Pancreas (tissue), 10 donors: ENCODE measurements around the gene CLSTN2. TPM values are rescaled to one million over a fixed set of nuclear protein-coding genes. Genes with fewer than 3 reads are reported as not detected.

Experiments used
- ATAC-seq, 4 donors: fragments of 200-7000 bp; cut with Tn5 transposase; one replicate each; pipeline versions ENCODE4 v1.8.0 to v1.9.1; 2020; ENCODE audit warnings: mild to moderate bottlenecking in 4 of 4, moderate library complexity in 4 of 4
- DNase-seq, 6 donors: peaks; one replicate each; pipeline ENCODE4 v3.0.0-alpha.2; 2020
- FAIRE-seq: peaks from 2 replicates; lab custom pipeline; 2012; peaks lifted over from hg19 to GRCh38; lab: Jason Lieb, UNC
- H3K27ac ChIP-seq, 4 donors: fragments of 200-600 bp; sonication (generic); 1 replicate in 3 of 4; 2 replicates in 1 of 4; pipeline versions ENCODE4 v1.5.0 to v1.8.0; 2020
- H3K27me3 ChIP-seq, 4 donors: fragments of 200-600 bp; one replicate each; pipeline ENCODE4 v1.8.0; 2021
- H3K36me3 ChIP-seq, 3 donors: fragments of 200-600 bp; sonication (generic) in 1 of 3; one replicate each; pipeline versions ENCODE4 v1.5.0 to v1.8.0; 2020 to 2021
- H3K4me1 ChIP-seq, 3 donors: fragments of 200-600 bp; one replicate each; pipeline ENCODE4 v1.8.0; 2021
- H3K4me3 ChIP-seq, 4 donors: fragments of 200-600 bp; sonication (generic) in 2 of 4; one replicate each; pipeline versions ENCODE4 v1.5.0 to v1.8.0; 2020 to 2021
- H3K9me3 ChIP-seq, 4 donors: fragments of 200-600 bp; one replicate each; pipeline ENCODE4 v1.8.0; 2021
- WGBS, 2 donors: extraction: QIAGEN DNeasy Blood & Tissue Kit; methylation state at CpG; one replicate each; pipeline ENCODE4 v1.1.7; 2013; 5-methylcytosine and 5-hydroxymethylcytosine counted together
- intact Hi-C, 3 donors: fragments of 100-400 bp; cut with DNase I; formaldehyde crosslinking; loops; one replicate each; pipeline versions ENCODE4 v1.11.1 to v1.14.2; 2022
- polyA plus RNA-seq, 2 donors: library from polyadenylated mRNA; stranded (reverse); fragments of 200-250 nt; gene quantifications; one replicate each; pipeline ENCODE4 v1.2.3, GENCODE V29; 2013
- total RNA-seq, 6 donors: library from RNA; stranded (reverse); fragmentation: NEBNext Ultra II Directional in 4 of 6; extraction: Animal tissue kit (Norgen Biotek cat#: 25700) in 4 of 6; gene quantifications; one replicate each; pipeline versions ENCODE4 v1.2.1 to v1.2.4, GENCODE V29; 2021 to 2023
- TF ChIP-seq, protein P1 (sequence below), 4 donors: fragments of 200-600 bp; sonication (generic) in 3 of 4; IDR thresholded peaks; one replicate each; pipeline versions ENCODE4 v1.5.0 to v1.8.0; 2021; ENCODE audit warnings: antibody characterized with exemption in 4 of 4
- donor health status: healthy with polysubstance abuse.
- donor health status: DM: no; HTN: no; CAD: no; lungs with moderate emphysema.
- donor health status: DM: no; HTN: no; CAD: no.
- donor health status: control.
- donor health status: control.
- donor health status: Bipolar disorder and iron deficiency.
- donor health status: DM: yes; HTN: yes; CAD: no.
- donor health status: DM: no; HTN: no; CAD: no.
- donor health status: DM: no; HTN: no; CAD: no.
- donor health status: DM: yes; HTN: yes; CAD: no.

The CLSTN2 gene
- total and polyA plus RNA-seq, 8 donors: 0.65 to 9.3 (median 2.9) TPM

DNA sequence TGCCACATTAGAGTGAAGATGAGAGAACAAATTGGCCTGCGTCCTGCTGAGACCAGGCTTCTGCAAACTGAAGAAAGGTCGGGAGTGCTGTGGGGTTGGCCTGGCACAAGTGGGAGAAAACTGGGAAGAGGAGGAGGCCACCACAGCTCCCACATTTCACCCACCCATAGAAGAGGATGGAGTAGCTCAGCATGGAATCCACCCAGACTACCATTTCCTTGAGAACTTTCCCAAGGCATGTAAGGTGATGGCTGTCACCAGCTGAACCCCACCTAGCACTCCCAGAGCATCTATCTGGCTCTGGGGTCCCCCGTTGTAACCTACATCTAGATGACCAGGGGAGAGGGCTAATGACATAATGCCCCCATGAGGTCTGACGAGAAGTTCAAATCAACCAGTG lies 622.5 kb downstream of the CLSTN2 start:
- DNase-seq (no peak), FAIRE-seq (no peak), ATAC-seq (no peak)
- no peaks in the 10 kb centered on the region for H3K36me3 ChIP-seq
- H3K4me3 ChIP-seq: no peak overlapping the region
- no peaks in the 10 kb centered on the region for H3K27me3 ChIP-seq
- intact Hi-C loops: no loop called here
- WGBS, 2 donors: 56 to 61% methylated on average over 4 of the region's 4 CpGs
- no peaks in the 10 kb centered on the region for H3K9me3 ChIP-seq
- TF ChIP-seq, protein P1, sequence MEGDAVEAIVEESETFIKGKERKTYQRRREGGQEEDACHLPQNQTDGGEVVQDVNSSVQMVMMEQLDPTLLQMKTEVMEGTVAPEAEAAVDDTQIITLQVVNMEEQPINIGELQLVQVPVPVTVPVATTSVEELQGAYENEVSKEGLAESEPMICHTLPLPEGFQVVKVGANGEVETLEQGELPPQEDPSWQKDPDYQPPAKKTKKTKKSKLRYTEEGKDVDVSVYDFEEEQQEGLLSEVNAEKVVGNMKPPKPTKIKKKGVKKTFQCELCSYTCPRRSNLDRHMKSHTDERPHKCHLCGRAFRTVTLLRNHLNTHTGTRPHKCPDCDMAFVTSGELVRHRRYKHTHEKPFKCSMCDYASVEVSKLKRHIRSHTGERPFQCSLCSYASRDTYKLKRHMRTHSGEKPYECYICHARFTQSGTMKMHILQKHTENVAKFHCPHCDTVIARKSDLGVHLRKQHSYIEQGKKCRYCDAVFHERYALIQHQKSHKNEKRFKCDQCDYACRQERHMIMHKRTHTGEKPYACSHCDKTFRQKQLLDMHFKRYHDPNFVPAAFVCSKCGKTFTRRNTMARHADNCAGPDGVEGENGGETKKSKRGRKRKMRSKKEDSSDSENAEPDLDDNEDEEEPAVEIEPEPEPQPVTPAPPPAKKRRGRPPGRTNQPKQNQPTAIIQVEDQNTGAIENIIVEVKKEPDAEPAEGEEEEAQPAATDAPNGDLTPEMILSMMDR (IDR thresholded peaks at IDR 0.05): no peak
- H3K4me1 ChIP-seq: no peaks in the 10 kb centered on the region
- no peak overlapping the region for H3K27ac ChIP-seq

DNA sequence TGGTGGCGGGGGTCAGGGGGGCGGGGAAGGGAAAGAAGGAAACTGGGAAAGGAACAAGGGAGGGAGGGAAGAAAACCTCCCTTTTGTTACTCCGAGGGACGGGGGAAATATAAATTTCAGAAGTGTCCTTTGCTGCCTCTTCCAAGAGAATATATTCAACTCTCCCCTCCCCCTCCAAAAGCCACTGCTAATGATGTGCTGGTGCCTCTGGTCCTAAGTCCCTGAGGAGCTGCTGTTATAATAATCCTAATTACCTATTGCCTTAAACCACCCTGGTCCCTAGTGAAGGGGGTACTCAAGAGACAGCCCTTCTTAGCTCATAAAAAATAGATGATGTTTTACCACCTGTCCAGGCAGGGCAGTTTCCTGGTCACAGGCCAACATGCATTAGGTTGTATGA lies 624.6 kb downstream of the CLSTN2 start:
- H3K9me3 ChIP-seq: no peaks in the 10 kb centered on the region
- intact Hi-C loops: no loop called here
- ATAC-seq: no peak
- H3K4me3 ChIP-seq: no peak overlapping the region
- no peak overlapping the region for H3K27ac ChIP-seq
- no peaks in the 10 kb centered on the region for H3K36me3 ChIP-seq
- no peaks in the 10 kb centered on the region for H3K4me1 ChIP-seq
- WGBS, 2 donors: 81 to 93% methylated on average over 4 of the region's 4 CpGs
- FAIRE-seq: no peak
- TF ChIP-seq, protein P1 (IDR thresholded peaks at IDR 0.05): no peak
- H3K27me3 ChIP-seq: no peaks in the 10 kb centered on the region
- DNase-seq: no peak

DNA sequence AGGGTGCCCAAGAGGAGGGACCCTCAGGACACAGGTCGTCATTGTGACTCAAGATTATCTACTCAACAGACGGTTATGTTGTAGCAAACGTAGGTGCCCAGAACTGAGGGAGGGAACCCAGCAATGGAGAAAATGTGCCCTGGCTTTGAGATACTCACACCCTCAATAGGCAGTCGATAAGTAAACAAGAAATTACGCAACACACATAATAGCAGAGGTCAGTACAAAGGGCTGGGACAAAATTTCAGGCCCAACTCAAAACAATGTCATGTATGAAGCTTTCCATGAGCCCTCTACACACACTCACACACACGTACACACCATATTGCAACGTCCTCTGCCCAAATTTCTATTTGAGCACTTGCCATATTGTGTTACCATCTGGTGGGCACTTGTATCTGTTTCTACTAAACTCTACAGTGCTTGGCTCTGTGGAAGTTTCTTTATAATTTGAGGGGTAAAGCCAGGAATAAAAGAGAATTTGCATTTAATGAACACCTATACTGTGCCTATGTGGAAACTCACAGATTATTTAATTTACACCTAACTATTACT lies 628.3 kb downstream of the CLSTN2 start:
- ATAC-seq (no peak), FAIRE-seq (no peak), DNase-seq (no peak)
- Histone ChIP-seq H3K4me1 (no peaks in the 10 kb centered on the region), H3K36me3 (no peaks in the 10 kb centered on the region), H3K27ac (no peak overlapping the region), H3K4me3 (no peak overlapping the region), H3K9me3 (no peaks in the 10 kb centered on the region), H3K27me3 (no peaks in the 10 kb centered on the region)
- WGBS, 2 donors: 61 to 78% methylated on average over 7 of the region's 7 CpGs
- TF ChIP-seq, protein P1 (IDR thresholded peaks at IDR 0.05): no peak
- intact Hi-C loops: no loop called here

DNA sequence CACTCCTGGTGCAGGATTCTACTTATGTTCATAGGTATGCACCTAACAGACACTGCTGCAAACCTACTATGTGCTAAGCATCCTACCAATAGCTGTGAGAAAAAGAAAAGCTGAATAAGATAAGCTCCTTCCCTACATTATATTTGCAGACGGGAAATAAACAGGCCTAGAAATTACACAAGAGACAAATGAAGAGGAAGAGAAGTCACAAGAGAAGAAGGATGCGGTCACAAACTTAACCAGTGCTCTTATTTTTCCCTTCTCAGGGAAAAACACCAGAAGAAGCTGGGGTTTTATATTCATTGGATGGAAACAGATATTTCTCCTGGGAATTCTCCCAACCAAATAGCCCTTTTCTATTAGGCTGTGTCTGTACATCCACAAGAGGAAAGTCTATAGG lies 633.1 kb downstream of the CLSTN2 start:
- no peak overlapping the region for H3K27ac ChIP-seq
- no peaks in the 10 kb centered on the region for H3K4me1 ChIP-seq
- no peak overlapping the region for H3K4me3 ChIP-seq
- intact Hi-C loops: no loop called here
- no peaks in the 10 kb centered on the region for H3K27me3 ChIP-seq
- FAIRE-seq (no peak), DNase-seq (no peak), ATAC-seq (no peak)
- H3K36me3 ChIP-seq: no peaks in the 10 kb centered on the region
- WGBS, 2 donors: 93 to 94% methylated on average over 2 of the region's 2 CpGs
- TF ChIP-seq, protein P1 (IDR thresholded peaks at IDR 0.05): no peak
- no peaks in the 10 kb centered on the region for H3K9me3 ChIP-seq

DNA sequence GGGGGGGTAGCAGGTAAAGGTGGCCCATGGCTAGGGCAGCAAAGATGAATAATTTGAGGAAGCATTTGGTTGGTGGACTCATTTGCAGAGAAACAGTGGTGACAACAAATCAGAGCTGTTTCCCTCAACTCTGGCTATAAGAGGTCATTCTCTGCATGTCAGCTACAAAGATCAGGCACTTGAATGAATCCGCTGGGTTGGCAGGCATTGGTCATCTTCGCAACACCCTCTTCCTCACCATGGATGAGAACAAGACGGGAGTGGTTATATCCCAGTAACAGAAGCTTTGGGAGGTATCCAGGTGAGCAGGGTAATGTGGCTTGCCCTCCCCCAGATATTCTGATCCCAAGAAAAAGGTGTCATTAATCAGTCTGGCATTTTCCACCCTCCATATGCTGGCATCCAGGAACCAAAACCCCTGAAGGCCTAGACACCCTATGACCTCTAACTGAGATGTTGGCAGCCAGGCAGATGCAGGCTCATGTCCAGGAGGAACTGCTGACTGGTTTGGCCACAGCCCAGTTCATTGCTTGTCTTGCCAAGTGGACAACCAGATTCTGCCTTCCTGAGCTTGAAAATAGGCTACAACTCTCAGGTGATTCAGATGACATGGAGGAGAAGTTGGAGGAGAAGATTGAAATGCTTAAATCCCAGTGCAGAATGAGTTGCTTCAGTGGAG lies 634.0 kb downstream of the CLSTN2 start:
- Histone ChIP-seq H3K4me3 (no peak overlapping the region), H3K4me1 (no peaks in the 10 kb centered on the region), H3K27me3 (no peaks in the 10 kb centered on the region), H3K9me3 (no peaks in the 10 kb centered on the region), H3K36me3 (no peaks in the 10 kb centered on the region), H3K27ac (no peak overlapping the region)
- intact Hi-C loops: no loop called here
- 65 to 74% methylated on average over 3 of the region's 3 CpGs for WGBS, 2 donors
- TF ChIP-seq, protein P1 (IDR thresholded peaks at IDR 0.05): no peak
- DNase-seq: peak in 4 of 6 donors; percentile 33 to 75 (median 57)
- ATAC-seq: peak; percentile 43 to 75 (median 70)
- FAIRE-seq: no peak
